Heart right ventricle (tissue), 16 donors: ENCODE data around the gene CLEC4G. TPM values are rescaled to one million over a fixed set of nuclear protein-coding genes. Genes with fewer than 3 reads are reported as not detected.

Experiments used
- ATAC-seq, 8 donors: fragments of 200-7000 bp; cut with Tn5 transposase; one replicate each; pipeline ENCODE4 v1.9.1; 2020; ENCODE audit warnings: mild to moderate bottlenecking in 8 of 8, moderate library complexity in 8 of 8, moderate number of reproducible peaks in 1 of 8
- DNase-seq, 2 donors: peaks; one replicate each; pipeline ENCODE4 v3.0.0-alpha.2; 2020
- H3K27ac ChIP-seq, 10 donors: fragments of 200-600 bp; sonication (generic) in 2 of 10; one replicate each; pipeline versions ENCODE4 v1.5.0 to v1.8.0; 2020 to 2022; ENCODE audit warnings: mild to moderate bottlenecking in 3 of 10
- H3K27me3 ChIP-seq, 7 donors: fragments of 200-600 bp; one replicate each; pipeline ENCODE4 v1.8.0; 2021 to 2022; ENCODE audit warnings: mild to moderate bottlenecking in 2 of 7
- H3K36me3 ChIP-seq, 9 donors: fragments of 200-600 bp; sonication (generic) in 1 of 9; one replicate each; pipeline versions ENCODE4 v1.5.0 to v1.8.0; 2020 to 2022; ENCODE audit warnings: mild to moderate bottlenecking in 2 of 9
- H3K4me1 ChIP-seq, 9 donors: fragments of 200-600 bp; sonication (generic) in 1 of 9; one replicate each; pipeline versions ENCODE4 v1.5.0 to v1.8.0; 2020 to 2022; ENCODE audit warnings: mild to moderate bottlenecking in 4 of 9
- H3K4me3 ChIP-seq, 10 donors: fragments of 200-600 bp; sonication (generic) in 2 of 10; one replicate each; pipeline versions ENCODE4 v1.5.0 to v1.8.0; 2020 to 2022; ENCODE audit warnings: mild to moderate bottlenecking in 7 of 10, moderate library complexity in 2 of 10
- H3K9me3 ChIP-seq, 11 donors: fragments of 200-600 bp in 10 of 11; sonication (generic) in 2 of 11; one replicate each; pipeline versions ENCODE4 v1.5.0 to v1.8.0; 2013 to 2022; ENCODE audit warnings: mild to moderate bottlenecking in 2 of 11, control low read depth in 1 of 11, moderate library complexity in 1 of 11
- CTCF ChIP-seq, 9 donors: fragments of 200-600 bp; sonication (generic) in 2 of 9; IDR thresholded peaks; one replicate each; pipeline versions ENCODE4 v1.5.0 to v1.8.0; 2021 to 2022; ENCODE audit warnings: antibody characterized with exemption in 9 of 9, mild to moderate bottlenecking in 5 of 9, moderate library complexity in 1 of 9
- WGBS, 2 donors: extraction: QIAGEN DNeasy Blood & Tissue Kit; methylation state at CpG; one replicate each; pipeline ENCODE4 v1.1.7; 2013; ENCODE audit warnings: inconsistent platforms in 1 of 2; 5-methylcytosine and 5-hydroxymethylcytosine counted together
- intact Hi-C, 10 donors: fragments of 100-400 bp; cut with DNase I; formaldehyde crosslinking; loops; one replicate each; pipeline versions ENCODE4 v1.11.1 to v1.14.2; 2022
- polyA plus RNA-seq, 2 donors: library from polyadenylated mRNA; stranded (reverse); fragments of 200-250 nt; gene quantifications; one replicate each; pipeline ENCODE4 v1.2.3, GENCODE V29; 2013
- total RNA-seq, 10 donors: library from RNA; stranded (reverse); fragmentation: NEBNext Ultra II Directional in 3 of 10; extraction: Animal tissue kit (Norgen Biotek cat#: 25700) in 3 of 10; gene quantifications; one replicate each; pipeline versions ENCODE4 v1.2.1 to v1.2.4, GENCODE V29; 2021 to 2023
- donor health status: Arrhythmogenic right ventricular cardiomyopathy.
- donor health status: ischemic (EF 13 %, LVEDD 7.1; RV severe dilation, severe dysfunction).
- donor health status: healthy with polysubstance abuse.
- donor health status: DM: no; HTN: yes; CAD: no.
- donor health status: DM: no; HTN: no; CAD: no.
- donor health status: ischemic (EF 25% LVEDD 6.9; RV normal size, moderate dysfunction).
- donor health status: ischemic (EF 25% LVEDD 5.7; RV mildly dilated, moderate dysfunction).
- donor health status: healthy.
- donor health status: DM: yes; HTN: yes; CAD: no.
- donor health status: Ischemic cardiomyopathy.
- donor health status: ischemic (EF 35%, LVEDD 5.7; RV mildly dilated, moderate dysfunction).
- donor health status: nonischemic (EF 11% LVEDD 7.7; RV severe dilation, severe dysfunction).
- donor health status: DM: yes; HTN: yes; CAD: no.
- donor health status: PGD.
- donor health status: ischemic (EF 29% LVEDD 5.4; RV normal size, mild dysfunction).
- donor health status: nonischemic (EF 23%, LVEDD 6.1; RV moderate dilation, normal function).

CLEC4G gene
- total and polyA plus RNA-seq, 12 donors: 0.20 to 4.2 (median 0.73) TPM; not detected in 3

- Histone ChIP-seq H3K4me1 (peaks cover 0 to 20% (median 0%) of the 10 kb centered on the region in 9 donors), H3K27ac (no peak overlapping the region), H3K27me3 (peaks cover 8 to 86% (median 60%) of the 10 kb centered on the region in 7 donors), H3K4me3 (peak overlapping the region in 1 of 10 donors; percentile 35), H3K36me3 (no peaks in the 10 kb centered on the region), H3K9me3 (no peaks in the 10 kb centered on the region)
- DNase-seq (no peak), ATAC-seq (no peak)
- intact Hi-C loops: no loop called here
- TF ChIP-seq CTCF (IDR thresholded peaks at IDR 0.05): no peak
- 4% methylated on average over 34 of the region's 34 CpGs for WGBS, 2 donors
Measured at GRCh38 chr19:7729831-7730285, 2.1 kb downstream of the CLEC4G start.

GRCh38 chr19:7729211-7729610, 2.7 kb downstream of the CLEC4G start:
- intact Hi-C loops: no loop called here
- Histone ChIP-seq H3K36me3 (no peaks in the 10 kb centered on the region), H3K27ac (no peak overlapping the region), H3K9me3 (no peaks in the 10 kb centered on the region), H3K27me3 (peaks cover 8 to 85% (median 65%) of the 10 kb centered on the region in 7 donors), H3K4me1 (peaks cover 0 to 14% (median 0%) of the 10 kb centered on the region in 9 donors), H3K4me3 (no peak overlapping the region)
- no peak for DNase-seq
- 14 to 19% methylated on average over 16 of the region's 16 CpGs for WGBS, 2 donors
- no peak for TF ChIP-seq CTCF (IDR thresholded peaks at IDR 0.05)
- ATAC-seq: no peak

GRCh38 chr19:7725791-7726190, 6.1 kb downstream of the CLEC4G start:
- TF ChIP-seq CTCF (IDR thresholded peaks at IDR 0.05): no peak
- peaks cover 8 to 66% (median 48%) of the 10 kb centered on the region in 7 donors for H3K27me3 ChIP-seq
- H3K4me1 ChIP-seq: peaks cover 0 to 14% (median 0%) of the 10 kb centered on the region in 9 donors
- intact Hi-C loops: no loop called here
- no peaks in the 10 kb centered on the region for H3K36me3 ChIP-seq
- DNase-seq (no peak), ATAC-seq (no peak)
- H3K9me3 ChIP-seq: no peaks in the 10 kb centered on the region
- no peak overlapping the region for H3K4me3 ChIP-seq
- H3K27ac ChIP-seq: no peak overlapping the region
- 57 to 59% methylated on average over 2 of the region's 2 CpGs for WGBS, 2 donors

- H3K36me3 ChIP-seq: no peaks in the 10 kb centered on the region
- intact Hi-C loops: no loop called here
- H3K4me1 ChIP-seq: no peaks in the 10 kb centered on the region
- peaks cover 0 to 2% (median 0%) of the 10 kb centered on the region in 11 donors for H3K9me3 ChIP-seq
- no peak for TF ChIP-seq CTCF (IDR thresholded peaks at IDR 0.05)
- 52 to 57% methylated on average over 5 of the region's 5 CpGs for WGBS, 2 donors
- no peak overlapping the region for H3K4me3 ChIP-seq
- DNase-seq: no peak
- H3K27ac ChIP-seq: no peak overlapping the region
- ATAC-seq: no peak
- H3K27me3 ChIP-seq: peaks cover 0 to 51% (median 28%) of the 10 kb centered on the region in 7 donors
Measured at GRCh38 chr19:7722231-7722651, 9.7 kb downstream of the CLEC4G start.
